ENCODE data around the gene PLEKHA7.
A peak's percentile ranks its signal among the peaks of the same experiment; 100 is the strongest.

PLEKHA7 gene

DNA sequence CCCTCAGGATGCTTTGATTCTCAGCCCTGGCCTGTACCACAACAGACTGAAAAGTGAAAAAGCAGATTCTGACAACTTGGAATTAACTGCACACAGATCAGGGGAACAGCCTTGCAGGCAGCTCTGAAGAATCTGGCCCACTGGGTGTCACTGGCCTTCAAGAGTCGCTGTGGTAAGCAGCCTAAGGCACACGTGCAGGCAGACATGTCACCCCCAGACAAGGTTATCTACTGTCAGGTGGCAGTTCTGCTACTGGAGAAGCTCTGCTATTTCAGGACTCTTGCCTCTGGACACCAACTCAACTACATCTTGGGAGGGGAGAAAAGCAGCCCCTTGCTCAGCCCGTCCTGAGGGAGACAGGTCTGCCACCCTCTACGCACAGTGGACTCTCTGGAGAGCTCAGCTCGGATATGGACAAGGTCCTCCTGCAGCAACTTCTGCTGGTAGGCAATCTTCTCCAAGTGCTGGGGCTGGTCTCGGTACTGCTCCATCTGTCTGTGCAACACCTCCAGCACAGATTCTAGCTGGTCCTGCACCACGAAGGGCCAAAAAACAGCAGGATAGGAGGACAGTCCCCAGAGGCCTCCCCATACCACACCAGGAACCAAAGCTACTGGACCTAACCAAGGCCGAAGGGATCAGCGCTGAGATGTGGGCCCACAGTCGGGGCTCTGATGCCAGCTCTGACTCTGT is 212.8 kb downstream of the PLEKHA7 start:
- no peak for DNase-seq

DNA sequence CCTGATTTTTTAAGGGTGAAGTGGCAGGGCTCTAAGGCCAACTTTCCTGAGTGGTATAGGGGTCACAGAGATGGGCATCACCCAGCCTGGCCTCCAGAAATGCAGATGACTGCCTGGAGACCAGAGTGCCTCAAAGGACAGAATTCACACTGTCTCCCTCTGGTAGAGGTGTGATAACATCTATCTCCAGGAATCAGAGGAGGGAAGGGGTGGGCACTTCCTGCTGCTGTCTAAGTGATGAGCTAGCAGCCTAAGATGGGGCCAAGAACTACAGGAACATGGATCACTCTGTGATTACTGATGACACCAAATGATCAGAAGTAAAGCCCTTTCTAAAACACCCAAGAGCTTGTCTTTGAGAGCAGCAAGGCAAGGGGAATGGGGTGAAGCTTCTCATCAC is 213.8 kb downstream of the PLEKHA7 start:
- DNase-seq, result no peak

DNA sequence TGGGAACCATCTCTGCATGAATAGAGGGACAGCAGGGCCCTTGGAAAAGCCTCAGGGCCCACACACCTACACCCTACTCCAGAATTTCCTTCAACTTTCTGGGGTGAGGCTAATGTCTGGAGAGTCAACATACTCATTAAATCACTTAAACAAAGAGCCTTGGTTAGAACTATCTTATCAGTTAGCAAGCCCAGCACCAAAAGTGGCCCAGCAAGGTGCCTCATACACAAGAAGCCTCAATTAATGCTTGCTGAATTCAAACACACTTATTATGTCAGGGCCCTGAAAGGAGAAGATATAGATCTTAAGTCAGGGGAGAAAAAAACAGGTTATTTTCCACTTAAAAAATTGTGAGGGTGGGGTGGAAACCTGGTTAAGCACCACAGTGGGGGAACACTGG is 214.3 kb downstream of the PLEKHA7 start:
- no peak for DNase-seq

DNA sequence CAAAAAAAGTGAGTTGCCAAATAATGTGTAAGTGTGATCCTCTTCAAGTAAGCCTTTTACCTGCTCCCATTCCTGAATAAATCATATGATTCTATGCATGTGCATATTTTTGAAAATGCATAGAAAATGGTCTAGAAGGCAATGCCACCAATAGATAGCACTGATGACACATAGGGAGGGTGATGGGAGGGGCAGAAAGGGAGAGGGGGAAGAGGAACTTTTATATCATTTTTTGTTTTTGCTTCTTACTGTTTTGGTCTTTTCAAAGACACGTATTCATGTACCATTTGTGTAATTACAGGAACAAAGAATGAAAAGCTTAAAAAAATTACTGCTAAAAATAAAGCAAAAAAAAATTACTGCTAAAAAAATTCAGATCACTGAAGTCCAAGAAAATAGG is 215.0 kb downstream of the PLEKHA7 start:
- no peak for DNase-seq

DNA sequence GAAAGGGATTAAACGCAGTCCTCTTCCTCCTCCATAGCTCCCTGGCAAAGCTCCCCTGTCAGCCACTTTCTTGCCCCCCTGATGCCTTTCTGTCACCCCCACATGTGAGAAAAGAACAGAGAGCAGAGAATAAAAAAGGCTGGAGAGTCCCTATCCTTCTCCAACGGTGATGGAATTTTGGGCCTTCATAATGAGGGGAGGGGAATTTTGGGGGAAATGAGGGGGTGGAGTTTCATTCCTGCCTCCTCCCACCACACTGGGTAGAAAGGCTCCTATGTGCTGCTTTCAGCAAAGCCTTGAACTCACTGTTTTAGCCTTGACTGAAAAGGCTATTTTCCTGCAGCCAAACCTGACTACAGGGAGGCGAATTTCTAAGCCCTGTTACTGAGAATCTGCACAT is 216.4 kb downstream of the PLEKHA7 start:
- DNase-seq, result no peak

DNA sequence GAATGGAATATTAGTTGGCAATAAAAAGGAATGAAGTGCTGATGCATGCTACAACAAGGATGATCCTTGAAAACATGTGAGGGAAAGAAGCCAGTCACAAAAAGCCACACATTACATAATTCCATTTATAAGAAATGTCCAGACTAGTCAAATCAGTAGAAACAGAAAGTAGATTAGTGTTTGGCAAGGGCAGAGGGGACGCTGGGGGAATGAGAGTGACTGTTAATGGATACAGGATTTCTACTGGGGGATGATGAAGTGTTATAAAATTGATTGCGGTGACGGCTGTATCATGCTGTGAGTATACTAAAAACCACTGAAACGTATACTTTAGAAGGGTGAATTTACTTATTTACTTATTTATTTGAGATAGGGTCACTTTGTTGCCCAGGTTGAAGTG is 217.9 kb downstream of the PLEKHA7 start:
- no peak for DNase-seq

DNA sequence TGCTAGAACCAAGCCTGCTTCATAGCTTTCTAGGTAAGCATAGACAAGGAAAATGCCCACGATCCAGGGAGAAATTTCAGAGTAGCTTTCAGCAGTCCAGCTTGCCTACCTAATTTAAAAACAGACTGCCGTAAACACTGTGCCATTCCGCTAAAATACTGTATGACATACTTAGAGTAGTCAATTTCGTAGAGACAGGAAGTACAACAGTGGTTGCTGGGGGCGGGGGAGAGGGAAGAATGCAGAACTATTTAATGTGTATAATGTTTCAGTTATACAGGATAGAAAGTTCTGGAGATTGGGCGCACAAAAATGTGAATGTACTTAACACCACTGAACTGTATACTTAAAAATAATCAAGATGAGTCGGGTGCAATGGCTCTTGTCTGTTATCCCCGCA is 219.1 kb downstream of the PLEKHA7 start:
- DNase-seq, result no peak

DNA sequence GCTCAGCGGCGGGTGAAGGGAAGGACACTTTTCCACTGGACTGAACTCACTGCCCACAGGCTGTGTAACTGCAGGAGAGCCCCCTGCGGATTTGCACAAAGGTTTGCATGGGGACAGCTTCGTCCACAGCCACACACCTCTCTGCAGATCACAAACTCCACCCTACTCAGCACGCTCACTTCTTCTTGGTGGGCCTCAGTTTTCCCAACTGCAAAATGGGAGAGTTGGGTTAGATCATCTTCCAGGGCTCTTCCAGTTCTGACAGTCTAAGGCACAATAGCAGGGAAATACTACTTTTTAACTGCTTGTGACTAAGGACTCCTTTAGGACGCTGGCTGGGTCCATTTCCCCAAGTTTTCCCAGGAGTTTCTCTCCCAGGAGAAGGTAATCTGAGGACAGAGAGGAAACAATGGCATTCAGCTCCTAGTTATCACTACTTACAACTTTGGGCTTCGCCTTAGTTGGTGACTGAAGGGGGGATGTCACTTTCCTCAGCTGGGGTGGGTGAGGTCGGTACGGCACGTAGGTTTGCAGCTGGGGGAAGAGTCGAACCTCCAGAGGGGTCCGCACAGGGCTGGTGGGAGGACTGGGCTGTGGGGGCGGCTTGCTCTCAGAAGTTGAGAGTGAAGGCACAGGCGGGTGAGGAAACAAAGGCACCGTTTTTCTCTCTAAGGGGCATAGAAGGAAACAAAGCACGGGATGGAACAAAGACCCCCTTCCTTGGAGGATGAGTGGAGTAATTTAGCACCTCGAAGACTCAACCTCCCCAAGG is 220.0 kb downstream of the PLEKHA7 start:
- DNase-seq, result no peak

DNA sequence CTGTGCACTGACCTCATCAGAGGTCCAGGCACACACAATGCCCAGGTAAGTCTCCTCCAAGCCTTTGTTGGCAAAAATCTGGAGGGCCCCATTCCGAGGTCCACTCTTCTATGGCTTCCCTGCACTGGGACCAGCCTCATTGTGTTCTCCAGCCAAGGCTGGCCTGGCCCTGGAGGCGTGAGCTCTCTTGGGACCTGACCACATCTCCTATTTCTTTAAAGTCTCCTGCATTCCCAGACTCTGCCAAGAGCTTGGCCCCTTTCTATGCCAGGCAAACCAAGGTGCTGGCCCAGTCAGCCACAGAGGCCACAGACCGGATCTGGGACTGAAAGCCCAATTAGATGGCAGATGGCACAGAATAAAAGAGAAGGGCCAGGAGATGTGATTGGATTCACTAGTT is 220.7 kb downstream of the PLEKHA7 start:
- no peak for DNase-seq

DNA sequence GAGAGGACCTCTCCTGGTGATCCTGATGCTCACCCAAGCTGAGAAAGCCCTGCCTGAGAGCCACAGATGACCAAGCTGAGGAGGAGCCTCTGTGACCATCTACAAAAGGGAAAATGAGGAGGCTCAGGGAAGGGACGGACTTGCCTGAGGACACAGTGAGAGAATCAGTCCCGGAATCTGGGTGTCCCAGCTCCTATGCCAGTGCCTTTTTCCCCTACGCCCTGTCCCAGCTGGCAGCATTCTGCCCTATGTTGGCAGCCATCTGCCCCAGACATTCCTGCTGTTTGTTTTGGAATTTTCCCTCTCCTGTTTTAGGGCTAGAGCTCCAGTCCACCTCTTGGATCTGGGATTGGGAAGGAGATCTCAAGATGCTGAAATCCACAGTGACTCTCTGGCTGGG is 221.2 kb downstream of the PLEKHA7 start:
- no peak for DNase-seq

DNA sequence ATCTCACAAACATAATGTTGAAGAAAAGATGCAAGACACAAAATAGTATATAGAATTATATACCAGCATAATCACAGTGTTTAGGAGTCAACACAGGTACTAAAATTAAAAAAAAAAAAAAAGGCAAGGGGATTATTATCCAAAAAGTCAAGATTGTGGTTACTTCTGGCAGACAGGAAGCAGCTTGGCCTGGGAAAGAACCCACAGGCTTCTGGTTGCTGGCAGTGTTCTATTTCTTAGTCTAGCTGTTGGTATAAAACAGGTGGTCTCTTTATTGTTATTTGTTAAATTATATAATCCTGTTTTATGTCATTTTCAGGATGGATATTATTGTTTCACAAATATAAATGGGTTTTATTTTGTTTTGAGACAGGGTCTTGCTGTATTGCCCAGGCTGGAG is 221.8 kb downstream of the PLEKHA7 start:
- DNase-seq, result no peak

DNA sequence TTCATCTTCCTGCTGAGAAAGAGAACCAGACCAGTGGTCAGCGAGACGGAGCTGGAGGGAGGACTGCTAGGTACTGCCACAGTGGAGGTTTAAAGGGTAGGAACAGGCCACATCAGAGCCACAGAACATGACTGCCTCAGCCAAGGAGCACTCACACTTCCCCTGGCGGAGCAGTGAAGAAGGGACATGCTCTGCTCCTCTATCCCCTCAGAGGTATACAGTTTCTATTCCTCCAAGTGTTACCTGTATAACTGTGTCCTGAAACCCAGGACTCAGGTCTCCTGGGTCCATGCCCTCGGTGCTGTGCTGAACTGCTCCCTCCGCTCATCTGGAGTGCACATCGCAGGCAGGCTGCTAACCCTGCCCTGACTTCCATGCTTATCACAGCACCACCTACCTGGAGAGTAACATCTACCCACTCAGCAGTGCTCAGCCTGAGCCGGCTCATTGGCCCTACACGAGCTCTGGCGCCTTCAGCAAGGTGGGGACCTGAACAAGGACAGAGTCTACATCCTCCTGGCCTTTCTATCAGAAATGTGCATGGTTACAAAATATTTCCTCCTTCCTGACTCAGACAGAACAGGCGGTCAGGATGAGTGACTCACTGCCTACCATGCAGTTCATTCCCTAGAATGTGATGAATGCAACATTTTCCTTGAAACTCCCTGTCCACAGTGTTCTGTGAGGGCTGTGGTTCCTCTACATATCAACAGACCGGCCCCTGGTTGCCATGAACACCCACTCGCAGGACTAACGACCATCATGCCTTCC is 222.8 kb downstream of the PLEKHA7 start:
- DNase-seq, result no peak

DNA sequence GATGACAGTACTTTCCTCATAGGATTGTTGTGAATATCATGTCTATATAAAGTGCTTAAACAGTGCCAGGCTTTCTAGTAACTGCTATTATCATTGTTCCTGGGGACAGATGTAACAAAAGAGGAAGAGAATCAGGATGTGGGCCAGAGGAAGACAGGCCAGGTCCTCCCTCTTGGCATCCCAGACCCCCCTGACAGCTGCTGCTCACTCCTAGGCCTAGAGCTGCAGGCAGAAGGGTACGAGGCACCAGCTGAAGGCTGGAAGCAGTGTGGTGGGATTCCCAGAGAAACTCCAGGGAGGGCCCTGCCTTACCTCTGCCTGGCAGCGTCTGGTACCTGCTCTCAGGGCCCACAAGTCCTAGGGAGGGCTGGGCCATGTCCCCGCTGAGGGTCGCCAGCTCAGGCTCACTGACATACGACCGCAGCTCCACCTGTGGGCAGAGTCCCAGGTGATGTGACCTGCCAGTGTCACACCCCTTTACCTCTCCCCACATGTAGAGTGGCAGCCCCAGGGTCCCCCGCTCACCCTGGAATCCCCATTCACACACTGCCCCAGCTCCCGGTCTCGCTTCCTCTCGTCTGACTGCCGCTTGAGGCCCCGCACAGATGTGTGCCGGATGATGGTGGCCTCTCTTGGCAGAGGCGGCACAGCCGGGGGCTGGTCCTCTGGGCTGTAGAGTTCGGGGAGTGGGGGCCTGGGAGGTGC is 223.6 kb downstream of the PLEKHA7 start:
- no peak for DNase-seq

DNA sequence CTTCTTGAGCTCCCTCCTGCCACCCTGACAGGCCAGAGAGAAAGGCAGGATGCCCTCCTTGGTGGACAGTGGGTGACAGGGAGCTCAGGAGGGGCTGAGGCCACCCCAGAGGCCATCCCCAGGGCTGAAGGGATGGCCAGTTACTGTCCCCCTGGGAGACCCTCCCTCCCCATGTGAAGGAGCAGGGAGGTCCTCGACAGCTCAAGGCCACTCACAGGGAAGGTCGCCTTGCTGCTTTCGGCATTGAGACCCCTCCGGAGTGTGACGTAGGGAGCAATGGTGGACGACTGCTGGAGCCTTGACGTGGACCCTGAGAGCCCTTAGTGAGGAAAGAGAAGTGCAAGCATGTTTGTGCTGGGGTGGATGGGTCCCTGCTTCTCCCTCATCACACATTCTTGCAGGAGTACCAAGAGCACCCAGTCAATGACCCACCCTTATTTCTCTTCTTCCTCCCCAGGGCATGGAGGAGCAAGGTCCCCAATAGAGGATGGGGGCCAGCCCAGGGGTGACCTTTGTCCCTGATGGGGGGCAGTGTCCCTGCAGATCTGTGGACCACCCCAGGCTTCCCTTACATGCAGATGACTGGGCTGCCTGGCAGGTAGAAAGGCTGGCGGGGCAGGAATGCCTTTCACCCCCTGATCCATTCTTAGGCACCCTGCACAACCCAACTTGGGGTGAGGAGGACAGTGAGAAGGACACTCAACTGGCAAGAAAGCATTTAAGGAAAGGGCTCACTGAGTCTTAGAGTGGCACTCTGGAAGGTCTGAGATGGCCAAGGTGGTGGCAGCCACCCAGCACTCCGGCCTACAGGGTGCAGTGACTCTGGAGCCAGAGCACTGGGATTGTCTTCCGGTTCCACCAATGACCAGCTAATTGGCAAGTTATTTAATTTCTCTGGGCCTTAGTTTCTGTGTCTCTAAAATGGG is 224.4 kb downstream of the PLEKHA7 start:
- DNase-seq, result no peak

DNA sequence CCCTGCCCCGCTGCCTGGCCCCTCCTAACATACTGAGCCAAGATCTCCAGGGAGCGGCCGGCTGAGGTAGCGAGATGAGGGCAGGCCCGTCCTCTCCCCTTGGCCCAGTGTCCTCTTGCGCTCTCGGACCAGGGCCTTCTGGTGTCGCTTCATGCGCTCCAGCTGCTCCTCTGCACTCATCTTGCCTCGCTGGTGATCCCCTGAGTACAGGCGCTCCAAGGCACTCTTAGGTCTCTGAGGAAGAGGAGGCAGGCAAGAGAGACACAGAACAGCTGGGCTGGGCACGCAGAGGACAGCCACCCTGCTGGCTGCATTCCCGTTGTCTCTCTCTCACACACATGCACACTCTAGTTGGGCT is 225.2 kb downstream of the PLEKHA7 start:
- no peak for DNase-seq

DNA sequence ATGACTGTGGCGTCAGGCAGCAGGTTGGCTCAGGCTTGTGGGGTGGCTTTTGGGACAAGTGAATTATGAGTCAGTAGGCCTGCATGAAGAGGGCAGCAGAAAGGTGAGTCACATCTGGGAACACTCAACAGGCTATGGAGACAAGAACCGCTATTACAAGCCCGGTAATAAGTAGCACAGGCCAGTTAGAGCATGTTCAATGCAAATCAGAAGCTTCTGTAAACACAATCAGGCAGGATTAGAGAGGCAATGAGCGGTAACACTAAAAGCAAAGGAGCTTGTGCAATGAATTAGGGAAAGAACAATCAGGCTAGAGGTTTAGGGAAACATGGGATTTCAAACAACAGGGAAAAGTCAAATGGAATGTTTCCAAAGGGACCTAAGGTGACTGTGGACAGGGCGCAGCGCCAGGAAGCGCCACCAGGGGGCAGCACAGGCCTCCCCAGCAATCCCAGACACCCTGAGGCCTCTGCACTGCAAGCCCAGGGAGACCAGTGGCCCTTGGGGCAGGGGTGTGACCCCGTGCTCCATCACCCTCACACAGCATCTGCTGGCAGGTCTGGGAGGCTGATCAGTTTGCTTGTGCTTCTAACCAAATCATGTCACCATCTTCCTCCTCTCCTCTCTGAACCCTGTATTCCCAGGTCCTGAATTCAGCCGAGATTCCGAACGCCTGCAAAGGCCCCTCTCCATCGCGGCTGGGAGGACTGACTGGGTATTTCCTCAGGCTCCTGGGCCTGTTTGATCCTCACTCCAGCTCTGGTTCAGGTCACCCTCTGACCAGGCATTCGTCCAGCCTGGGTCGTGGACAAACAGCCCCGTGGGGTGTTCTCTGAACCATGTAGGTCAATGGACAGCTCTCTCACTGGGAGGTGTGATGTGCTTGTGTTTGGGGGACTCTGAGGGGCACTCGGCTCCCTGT is 225.8 kb downstream of the PLEKHA7 start:
- peak; percentile 36 for DNase-seq

DNA sequence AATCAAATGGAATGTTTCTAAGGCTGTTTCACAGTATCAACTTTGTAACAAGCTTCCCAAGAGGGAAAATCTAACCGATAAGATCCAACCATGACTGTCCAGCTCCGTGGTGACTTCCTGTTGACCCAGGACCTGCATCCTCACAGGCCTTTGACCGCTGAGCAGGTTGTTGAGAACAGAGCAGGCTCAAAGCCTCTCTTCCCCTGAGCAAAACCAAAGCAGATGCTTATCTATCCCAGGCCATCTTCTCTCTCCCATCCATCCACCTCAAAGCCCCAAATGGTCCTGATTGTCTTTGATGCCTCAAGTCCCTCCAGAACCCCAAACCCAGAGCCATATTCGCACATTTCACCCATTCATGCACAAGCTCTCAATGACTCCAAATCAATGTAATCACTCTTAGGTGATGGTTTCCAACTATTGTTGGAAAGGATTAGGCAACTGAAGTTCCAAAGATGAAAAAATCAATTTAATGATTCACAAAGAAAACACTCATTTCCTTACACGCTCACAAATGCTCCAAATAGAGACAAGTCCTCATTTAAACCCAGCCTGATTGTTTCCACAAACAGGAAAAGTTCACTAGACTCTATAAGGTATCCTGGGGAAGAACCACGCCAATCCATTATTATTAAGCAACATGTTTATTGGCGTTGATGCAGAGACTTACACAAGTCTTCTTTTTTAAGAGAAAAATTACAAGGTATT is 227.0 kb downstream of the PLEKHA7 start:
- DNase-seq, result no peak

DNA sequence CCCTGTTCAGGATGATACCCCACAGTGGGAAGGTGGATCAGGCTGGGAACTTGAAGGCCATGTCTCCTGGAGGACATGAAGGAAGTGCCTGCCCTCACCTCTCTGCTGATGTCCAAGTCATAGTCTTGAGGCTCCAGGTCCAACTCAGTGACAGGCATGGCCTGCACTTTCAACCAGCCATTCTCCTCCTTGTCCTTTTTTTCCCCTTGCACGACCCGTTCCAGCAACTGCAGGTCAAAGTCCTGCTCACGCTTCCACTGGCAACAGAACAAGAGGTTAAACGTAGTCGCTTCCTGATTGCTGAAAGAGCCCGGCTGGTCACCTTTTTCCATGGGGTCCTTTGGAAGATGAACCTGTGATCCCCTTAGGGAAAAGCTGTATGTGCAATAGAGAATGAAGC is 228.1 kb downstream of the PLEKHA7 start:
- DNase-seq, result no peak

DNA sequence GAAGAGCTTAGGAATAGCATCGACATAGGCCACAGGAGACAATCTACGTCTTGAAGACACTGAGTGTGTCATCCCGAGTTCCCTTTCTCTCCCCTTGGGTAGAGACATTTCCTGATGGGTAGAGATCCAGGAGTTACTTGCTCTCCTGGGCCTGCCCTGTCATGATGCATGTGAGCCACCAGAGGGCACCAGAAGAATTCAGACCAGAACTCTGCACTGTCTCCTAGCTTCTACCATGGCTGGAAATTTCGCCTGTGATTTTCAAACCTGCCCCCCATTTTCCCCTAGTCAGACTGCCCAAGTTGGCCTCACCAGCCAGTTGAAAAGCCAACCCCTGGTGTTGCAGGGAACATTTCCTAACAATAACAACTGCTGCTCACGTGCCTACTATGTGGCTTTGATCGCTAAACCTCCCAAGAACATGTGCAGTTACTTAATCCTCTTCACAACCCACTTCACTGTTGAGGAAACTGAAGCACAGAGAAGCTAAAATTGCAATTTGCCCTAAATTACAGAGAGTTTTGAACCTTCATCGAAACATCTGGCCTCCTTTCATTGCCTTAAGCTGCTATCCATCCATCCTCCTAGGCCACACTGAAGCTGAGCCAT is 228.6 kb downstream of the PLEKHA7 start:
- peak; percentile 6 for DNase-seq

DNA sequence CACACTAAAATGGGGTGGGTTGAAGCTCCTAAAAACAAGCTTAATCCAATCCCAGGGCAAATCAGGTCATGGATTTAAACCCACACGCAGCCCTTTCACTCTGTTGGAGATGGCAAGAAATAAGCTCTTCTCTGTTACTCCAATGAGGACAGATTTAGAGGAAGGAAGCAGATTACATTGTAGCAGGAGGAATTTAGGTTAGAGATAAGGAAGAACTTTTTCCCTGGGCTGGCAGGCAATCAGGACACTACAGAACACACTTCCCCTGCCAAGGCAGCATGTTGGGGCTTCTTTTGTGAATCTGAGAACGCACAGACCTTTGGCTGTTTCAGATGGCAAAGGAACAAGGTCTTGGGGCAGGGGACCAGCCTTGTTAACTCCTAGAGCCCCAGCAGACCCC is 229.5 kb downstream of the PLEKHA7 start:
- no peak for DNase-seq

All from NCI-H1436 treated with DMSO at 0.1 percent for 48 hours (cell line).